GM21717 (cell line): Measurements from ENCODE around the gene SLC4A4.
"Not testable (repeated sequence)": the region's sequence is repeated elsewhere in the genome, so short reads cannot be mapped to it uniquely, and the experiment has no call there.

Source experiments
- ATAC-seq: cut with Tn5 transposase; IDR thresholded peaks from one replicate; pipeline ENCODE4 v1.9.1; 2021; ENCODE audit warnings: mild to moderate bottlenecking, moderate library complexity; ENCODE audit not compliant: unreplicated experiment

Gene SLC4A4

DNA sequence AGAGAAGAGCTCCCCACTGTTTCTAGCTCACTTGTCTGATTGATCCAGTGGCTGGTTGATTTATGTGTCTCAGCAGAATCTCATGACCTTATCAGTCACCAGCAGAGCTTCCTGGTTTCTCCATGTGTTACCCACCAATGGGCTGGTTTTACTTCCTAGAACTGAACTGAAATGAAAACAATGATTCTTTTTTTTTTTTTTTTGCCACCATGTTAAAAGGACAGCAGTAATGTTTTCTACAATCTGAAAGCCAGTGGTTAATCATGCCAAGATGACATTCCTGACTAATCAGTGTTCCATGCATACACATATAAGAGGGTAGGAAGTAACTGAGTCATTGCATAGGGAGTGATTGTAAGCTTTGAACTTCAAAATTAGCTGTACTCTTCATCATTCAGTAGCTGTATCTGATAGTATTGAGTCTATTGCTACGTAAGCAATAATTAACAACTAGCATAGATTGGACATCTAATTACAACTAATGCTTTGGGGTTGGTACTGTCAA, 67.7 kb downstream of the SLC4A4 start:
- ATAC-seq, result no peak

- ATAC-seq, result not testable (repeated sequence)
These were observed 70.1 kb downstream of the SLC4A4 start for GRCh38 chr4:71408961-71409360.

- no peak for ATAC-seq
These were observed 73.2 kb downstream of the SLC4A4 start for GRCh38 chr4:71411981-71412380.

DNA sequence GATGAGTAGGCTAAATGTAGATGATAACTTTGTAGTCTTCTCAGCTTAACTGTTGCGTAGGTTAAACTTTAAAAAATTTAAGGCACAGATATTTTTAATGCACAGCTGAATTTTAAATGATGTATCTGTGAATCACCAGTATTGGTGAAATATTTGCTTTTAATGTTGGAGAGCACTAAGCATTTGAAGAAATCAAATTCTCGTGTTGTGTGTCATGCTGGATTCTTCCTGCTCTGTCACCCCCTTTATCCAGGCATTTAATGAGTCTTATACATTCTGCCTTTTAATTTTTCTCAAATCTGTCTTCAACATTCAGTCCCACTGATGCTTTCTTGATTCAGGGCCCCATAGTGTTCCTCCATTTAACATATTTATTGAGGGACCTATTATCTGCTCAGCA, 76.7 kb downstream of the SLC4A4 start:
- ATAC-seq, result no peak

- no peak for ATAC-seq
These were observed 78.3 kb downstream of the SLC4A4 start for GRCh38 chr4:71417150-71417549.

- ATAC-seq, result no peak
These were observed 87.7 kb downstream of the SLC4A4 start for GRCh38 chr4:71426381-71427042.

DNA sequence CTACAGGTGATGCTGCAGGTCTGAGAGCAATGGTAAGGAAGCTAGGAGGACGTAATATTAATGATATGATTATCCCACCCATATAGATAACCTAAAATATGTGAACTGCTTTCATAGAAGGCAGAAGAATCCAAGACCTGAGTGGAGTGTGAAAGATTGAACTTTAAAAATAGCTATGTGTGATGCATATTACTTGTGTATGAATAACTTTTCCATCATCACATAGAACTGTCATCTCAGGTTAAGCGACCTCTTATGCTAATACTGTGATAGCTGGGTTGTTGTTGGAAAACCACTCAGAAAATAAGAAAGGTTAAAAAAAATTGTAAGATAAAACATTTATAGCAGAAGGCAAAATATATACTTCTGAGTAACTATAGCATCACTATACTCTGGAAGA, 90.3 kb downstream of the SLC4A4 start:
- no peak for ATAC-seq

DNA sequence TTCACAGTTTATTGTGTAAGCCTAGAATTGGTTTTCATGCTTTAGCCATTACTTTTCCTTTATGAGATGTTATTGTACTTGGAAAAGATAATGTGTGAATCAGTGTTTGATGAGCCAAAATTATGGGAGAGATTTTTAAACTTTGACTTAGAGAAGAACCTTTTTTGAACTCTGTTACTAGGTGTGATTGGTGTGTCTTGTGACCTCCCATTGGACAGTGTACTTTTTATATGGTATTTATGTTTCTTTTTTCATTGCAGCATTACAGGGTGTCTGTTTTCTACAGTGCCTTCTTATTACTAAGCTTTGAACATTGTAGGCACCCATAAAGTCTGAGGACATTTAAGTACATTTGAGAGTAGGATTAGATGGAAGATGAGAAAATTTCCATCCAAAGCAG, 91.1 kb downstream of the SLC4A4 start:
- no peak for ATAC-seq

DNA sequence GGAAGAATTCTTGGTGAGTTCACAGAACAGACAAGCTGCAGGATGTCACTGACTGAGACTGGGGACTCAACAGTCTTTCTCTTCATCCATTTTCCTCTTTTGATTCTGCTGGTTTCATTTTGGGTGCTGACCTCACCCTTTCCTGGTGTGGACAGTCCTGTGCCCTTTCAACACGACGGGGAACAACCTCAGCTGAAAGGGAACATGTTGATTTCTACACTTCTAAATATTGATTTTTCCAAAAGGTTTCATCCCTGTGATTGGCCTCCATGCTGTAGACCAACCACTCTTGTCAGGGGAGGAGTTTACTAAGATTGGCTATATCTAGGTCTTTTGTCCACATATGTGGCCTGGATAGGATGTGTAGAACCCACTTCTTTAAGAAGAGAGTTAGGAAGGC, 91.8 kb downstream of the SLC4A4 start:
- no peak for ATAC-seq

DNA sequence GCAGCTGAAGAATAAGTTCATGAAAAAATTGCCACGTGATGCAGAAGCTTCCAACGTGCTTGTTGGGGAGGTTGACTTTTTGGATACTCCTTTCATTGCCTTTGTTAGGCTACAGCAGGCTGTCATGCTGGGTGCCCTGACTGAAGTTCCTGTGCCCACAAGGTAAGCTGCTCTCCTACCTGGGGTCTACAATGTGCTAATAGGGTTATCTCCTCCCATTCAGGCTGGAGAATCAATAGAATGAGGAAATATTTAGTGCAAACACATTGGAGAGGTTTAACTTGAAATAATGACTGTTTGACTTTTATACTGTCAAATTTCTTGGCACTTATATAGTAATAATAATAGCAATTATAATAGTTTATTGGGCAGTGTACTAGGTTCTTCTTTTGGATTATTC, 101.8 kb downstream of the SLC4A4 start:
- ATAC-seq, result no peak

- ATAC-seq, result no peak
These were observed 102.7 kb downstream of the SLC4A4 start for GRCh38 chr4:71441186-71442169.

- no peak for ATAC-seq
These were observed 103.5 kb downstream of the SLC4A4 start for GRCh38 chr4:71442336-71442735.

DNA sequence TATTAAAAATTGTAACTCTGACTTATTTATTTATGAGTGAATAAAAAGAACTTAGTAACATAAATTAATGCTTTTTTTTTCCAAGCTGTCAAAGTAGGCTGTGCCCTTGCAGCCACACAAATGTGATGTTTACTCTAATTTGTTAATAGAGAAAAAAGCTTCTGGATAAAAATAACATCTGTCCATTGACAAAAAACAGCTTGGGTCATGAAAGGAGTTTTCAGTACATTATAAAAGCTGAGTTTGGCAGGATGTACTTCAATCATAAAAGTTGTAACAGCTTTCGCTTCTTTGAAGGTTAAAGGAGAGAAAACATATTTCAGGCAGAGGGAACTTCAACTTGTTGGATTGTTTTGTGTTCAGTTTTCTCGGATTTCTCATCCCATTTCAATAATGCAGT, 105.6 kb downstream of the SLC4A4 start:
- no peak for ATAC-seq

DNA sequence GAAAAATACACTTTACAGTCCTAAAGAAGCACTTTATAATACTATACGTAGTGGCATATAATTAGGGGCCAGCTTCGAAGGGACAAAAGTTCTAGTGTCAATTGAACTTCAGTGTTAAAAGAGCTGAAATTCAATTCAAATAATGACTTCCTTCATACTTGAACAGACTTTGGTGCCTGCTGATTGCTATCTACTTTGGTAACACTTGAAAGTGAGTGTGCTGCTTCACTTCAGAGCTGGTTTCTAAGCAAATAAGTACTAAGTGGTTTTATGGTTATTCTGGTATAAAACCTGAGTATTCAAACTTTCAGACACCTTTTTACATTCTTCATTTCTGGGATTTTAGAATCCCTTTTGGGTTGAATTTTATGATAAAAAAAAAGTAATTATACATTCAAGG, 107.0 kb downstream of the SLC4A4 start:
- no peak for ATAC-seq

GRCh38 chr4:71446479-71447081, 107.8 kb downstream of the SLC4A4 start:
- ATAC-seq, result no peak

DNA sequence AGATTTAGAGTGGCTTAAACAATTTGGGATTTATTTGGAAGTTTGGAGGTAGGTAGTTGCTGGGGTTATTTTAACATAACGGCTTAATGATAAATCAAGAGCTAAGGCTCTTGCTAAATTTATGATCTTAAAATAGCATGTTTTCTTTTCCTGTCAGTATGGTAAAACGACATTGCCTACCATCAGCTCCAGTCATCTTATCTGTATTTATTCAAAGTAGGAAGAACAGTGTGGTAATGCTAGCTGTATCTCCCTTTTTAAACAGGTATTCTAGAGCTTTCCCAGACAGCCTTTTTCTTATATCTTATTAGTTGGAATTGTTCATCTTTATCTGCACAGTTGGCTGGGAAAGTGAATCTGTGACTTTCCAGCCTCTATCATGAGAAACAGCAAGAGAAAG, 110.2 kb downstream of the SLC4A4 start:
- ATAC-seq, result no peak

- no peak for ATAC-seq
These were observed 111.1 kb downstream of the SLC4A4 start for GRCh38 chr4:71449878-71450277.

DNA sequence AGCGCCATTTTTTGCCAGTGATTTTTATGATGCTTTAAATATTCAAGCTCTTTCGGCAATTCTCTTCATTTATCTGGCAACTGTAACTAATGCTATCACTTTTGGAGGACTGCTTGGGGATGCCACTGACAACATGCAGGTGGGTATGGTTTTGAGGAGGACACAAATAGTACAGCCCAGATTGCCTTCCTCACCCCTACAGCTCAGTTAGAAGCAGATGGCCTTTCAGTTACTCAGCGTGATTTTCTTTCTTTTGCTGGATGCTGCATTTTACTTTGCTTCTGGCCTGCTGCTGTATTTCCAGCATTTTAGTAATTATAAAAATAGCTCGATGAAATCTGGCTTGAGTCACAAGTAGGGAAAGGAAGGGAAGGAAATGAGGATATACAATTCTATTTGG, 114.7 kb downstream of the SLC4A4 start:
- ATAC-seq, result no peak

DNA sequence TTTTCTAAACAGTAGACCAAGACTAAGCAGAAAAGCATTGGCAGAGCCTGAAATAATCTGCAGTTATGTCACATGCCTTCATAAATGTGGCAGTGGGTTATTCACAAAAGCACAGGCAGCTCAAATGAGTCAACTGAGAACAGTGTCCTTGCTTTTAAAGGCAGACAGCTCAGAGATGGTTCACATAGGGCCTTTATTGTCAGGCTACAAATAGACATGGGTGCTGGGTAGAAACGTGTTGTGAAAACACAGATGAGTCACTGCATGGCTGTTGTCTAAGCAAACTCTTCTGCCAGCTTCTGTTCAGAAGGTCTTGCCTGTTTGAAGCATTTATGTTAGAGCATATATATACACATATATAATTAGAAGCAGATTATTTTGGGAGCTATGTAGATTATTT, 118.0 kb downstream of the SLC4A4 start:
- no peak for ATAC-seq

DNA sequence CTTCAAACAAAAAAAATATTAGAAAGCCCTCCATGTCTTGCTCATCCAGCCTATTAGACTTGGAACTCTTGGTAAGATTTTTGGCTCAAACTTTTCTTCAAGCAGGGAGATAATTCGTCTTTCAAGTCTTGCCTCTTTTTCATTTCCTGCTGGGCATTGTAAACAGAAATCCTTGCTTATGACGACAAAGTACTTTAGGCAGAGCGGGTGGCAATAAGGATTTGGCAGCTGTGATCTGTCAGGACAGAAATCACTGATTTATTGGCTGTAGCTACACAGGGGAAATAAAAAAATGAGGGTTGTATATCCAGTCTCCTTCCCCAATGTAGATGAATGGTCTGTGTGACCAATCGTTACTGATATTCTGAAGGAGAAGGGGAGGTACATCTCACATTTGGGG, 121.6 kb downstream of the SLC4A4 start:
- no peak for ATAC-seq

- no peak for ATAC-seq
These were observed 122.6 kb downstream of the SLC4A4 start for GRCh38 chr4:71461422-71461821.

DNA sequence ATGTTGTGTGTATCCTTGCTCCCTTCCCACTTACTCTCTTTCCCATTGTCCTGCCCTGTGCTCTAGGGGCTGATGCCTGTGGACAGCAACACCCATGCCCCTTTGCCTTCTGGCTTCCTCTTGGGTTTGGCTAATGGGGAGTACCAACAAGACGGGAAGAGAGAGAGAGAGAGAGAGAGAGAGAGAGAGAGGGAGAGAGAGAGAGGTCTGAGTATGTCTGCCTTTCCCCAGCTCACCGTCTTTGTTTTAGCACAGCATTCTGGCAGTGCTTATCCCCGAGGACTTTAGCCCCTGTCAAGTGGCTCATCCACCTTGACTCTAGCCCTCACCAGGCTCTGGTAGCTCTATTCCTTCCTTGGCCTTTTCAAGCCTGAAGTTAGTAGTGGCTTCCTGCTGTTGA, 128.0 kb downstream of the SLC4A4 start:
- ATAC-seq, result no peak
